Choroid plexus epithelial cell (primary cell): ENCODE data around the gene NACC2.
"Not testable (repeated sequence)": the region's sequence is repeated elsewhere in the genome, so short reads cannot be mapped to it uniquely, and the experiment has no call there.

ENCODE experiments used
- DNase-seq: peaks from one replicate; pipeline ENCODE4 v3.0.0-alpha.2; 2010; ENCODE audit warnings: low read depth
- H3K4me3 ChIP-seq: 2 replicates; pipeline ENCODE4 v1.5.1; 2011; ENCODE audit warnings: low read depth, mild to moderate bottlenecking, control low read depth, low read length, moderate library complexity
- TF ChIP-seq, protein P1 (sequence below): conservative IDR thresholded peaks from 2 replicates; pipeline ENCODE4 v1.5.1; 2011; ENCODE audit warnings: low read depth, mild to moderate bottlenecking, control low read depth, inconsistent platforms, low read length, moderate library complexity

NACC2 gene

DNA sequence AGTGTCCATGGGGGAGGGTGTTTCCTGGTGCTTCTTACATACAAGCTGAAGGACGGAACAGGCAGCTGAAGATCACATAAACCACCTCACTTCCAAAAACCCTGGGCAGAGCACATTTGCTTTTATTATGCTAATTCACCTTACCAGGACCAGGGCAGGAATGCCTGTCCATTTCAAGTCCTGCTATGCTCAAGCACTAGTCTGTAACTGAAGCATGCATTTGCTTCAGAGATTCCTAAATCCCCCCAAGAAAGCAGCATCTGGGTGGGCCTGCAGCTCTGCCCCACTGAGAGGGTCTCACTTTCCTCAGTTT lies 9.4 kb upstream of the NACC2 start:
- DNase-seq = no peak
- TF ChIP-seq, protein P1, sequence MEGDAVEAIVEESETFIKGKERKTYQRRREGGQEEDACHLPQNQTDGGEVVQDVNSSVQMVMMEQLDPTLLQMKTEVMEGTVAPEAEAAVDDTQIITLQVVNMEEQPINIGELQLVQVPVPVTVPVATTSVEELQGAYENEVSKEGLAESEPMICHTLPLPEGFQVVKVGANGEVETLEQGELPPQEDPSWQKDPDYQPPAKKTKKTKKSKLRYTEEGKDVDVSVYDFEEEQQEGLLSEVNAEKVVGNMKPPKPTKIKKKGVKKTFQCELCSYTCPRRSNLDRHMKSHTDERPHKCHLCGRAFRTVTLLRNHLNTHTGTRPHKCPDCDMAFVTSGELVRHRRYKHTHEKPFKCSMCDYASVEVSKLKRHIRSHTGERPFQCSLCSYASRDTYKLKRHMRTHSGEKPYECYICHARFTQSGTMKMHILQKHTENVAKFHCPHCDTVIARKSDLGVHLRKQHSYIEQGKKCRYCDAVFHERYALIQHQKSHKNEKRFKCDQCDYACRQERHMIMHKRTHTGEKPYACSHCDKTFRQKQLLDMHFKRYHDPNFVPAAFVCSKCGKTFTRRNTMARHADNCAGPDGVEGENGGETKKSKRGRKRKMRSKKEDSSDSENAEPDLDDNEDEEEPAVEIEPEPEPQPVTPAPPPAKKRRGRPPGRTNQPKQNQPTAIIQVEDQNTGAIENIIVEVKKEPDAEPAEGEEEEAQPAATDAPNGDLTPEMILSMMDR = no peak
- H3K4me3 ChIP-seq = no peak overlapping the region

DNA sequence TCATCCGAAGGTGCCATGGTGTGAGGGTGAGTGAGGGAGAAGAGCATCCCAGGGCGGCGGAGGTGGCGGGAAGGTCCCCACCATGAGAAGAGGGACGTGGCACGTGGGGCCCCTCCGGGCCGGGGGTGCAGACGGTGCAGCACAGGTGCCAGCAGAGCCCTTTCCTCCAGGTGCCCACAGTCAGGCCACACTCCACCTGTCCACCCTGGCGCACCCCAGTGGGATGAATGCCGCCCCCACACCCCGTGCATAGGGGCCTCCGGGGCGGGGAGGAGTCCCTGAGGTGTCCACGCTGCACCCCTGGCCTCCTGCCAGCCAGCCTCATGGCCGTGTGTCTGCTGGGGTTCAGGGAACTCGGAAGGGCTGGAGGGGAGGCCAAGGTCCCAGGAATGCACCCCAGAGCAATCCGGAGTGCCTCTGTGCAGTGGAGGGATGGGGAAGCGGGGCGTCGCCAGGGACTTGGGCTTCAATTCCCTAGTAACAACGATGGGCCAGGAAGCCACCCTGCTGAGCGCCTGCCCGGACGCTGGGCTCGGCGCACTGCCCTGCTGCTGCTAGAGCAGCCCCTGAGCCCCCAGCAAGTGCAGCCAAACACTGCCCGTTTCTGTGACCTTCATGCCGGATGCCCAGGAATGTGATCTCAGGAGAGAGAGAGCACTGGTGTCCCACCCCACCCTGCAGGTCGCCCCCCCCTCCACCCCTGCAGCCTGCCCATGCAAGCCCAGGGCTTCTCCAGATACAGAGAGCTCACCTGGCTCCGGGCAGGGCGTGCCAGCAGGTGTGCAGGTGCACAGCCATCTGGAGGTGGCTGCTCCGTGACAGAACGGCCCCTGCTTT lies 8.8 kb upstream of the NACC2 start:
- H3K4me3 ChIP-seq = no peak overlapping the region
- DNase-seq = no peak
- TF ChIP-seq, protein P1 = no peak

DNA sequence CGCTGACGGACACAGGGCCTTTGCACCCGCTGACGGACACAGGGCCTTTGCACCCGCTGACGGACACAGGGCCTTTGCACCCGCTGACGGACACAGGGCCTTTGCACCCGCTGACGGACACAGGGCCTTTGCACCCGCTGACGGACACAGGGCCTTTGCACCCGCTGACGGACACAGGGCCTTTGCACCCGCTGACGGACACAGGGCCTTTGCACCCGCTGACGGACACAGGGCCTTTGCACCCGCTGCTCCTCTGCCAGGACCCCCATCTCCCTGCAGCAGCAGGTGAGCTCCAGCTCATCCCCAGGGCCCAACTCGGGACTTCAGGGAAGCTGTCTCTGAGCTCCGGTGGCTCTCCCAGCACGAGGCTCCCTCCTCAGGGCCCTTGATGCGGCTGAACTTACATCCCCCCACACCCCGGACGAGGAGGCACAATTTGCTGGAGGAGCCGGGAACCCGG lies 6.6 kb upstream of the NACC2 start:
- not testable (repeated sequence) for DNase-seq, H3K4me3 ChIP-seq

DNA sequence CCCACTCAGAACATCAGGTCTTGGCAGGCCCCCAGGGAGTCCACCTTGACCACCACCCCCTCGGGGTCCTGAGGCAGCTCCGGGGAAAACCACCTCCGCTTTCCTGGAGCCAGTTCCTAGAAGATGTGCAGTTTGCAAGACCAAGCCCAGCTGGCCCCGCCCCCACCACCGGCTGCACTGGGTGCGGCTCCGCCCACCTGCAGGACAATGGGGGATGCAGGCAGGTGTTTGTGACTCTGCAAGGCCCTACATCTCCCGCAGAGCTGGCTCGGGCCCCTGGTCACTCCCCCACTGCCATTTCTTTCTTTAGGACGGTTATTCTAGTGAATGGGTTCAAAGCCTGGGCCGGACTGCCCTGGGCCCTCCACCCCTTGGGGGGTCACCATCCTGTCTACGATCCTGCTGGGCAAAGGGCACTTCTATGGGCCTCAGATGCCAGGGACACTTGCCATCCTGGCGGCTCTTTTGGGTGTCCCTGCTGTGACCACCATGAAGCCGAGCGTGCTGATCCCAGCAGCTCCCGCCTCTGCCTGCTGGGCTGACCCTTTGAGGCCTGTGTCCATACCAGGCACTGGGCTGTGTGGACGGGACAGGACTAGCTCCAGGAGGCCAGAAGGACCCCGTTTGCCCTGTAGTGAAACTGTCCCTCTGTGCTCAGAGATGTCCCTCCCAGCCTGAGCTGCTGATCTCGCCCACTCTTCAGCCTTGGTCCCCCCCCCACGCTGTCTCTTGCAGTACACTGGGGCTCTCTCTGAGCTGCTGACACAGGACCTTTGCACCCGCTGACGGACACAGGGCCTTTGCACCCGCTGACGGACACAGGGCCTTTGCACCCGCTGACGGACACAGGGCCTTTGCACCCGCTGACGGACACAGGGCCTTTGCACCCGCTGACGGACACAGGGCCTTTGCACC lies 5.9 kb upstream of the NACC2 start:
- H3K4me3 ChIP-seq = no peak overlapping the region
- TF ChIP-seq, protein P1 = no peak

DNA sequence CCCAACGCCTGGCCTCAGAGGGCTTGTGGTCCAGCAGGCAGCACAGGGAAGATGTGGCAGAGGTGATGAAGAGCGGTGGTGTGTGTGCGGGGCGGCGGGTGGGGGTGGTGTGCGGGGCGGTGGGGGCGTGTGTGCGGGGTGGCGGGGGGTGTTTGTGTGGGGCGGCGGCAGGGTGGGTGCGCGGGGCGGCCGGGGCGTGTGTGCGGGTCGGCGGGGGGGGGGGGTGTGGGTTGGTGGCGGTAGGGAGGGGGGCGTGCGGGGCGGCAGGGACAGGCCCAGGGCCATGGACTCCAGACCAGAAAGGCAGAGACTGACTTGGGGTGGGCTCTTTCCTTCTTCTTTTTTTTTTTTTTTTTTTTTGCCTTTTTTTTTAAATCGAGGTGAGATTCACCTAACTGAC lies 4.5 kb upstream of the NACC2 start:
- TF ChIP-seq, protein P1 = no peak
- no peak overlapping the region for H3K4me3 ChIP-seq
- no peak for DNase-seq

More for the DNA sequence above, 5.9 kb upstream of the NACC2 start:
- DNase-seq = no peak

DNA sequence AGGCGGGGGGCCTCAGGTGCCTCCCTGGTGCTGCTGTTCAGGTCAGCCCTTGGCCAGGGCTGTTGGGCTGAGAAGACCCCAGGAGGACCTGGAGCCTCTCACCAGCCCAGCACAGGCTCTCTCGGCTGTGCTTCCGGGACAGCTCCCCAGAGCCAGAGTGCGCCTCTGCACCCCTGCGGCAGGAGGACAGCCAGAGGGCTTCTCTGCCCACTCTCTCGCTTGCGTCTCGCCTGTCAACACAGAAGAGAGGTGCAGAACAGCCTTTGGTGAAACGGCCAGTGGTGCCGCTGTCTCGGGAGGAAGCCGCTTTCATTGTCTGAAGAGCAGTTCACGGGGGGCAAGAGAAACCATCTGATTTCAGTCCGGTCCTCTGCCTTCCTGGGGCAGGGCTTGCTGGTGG lies 3.8 kb upstream of the NACC2 start:
- peak; percentile 38 for DNase-seq
- TF ChIP-seq, protein P1 = peak; percentile 30
- no peak overlapping the region for H3K4me3 ChIP-seq

DNA sequence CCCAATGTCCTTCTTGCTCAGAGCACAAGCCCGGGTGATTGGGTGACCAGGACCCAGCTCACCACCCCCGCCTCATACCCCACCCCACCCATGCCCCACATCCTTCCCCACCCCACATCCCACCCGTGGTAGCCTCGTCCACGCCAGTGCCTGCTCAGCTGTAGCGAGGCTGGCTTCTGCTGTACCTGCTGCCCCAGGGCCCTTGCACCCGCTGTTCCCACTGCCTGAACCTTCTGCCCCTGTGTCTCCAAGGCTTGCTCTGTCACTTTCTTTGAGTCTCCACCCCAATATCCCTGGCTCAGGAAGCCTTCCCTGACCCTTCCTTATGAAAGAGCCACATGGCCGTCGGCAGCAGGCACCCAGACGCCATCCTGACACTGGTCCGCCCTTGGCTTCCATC lies 3.1 kb upstream of the NACC2 start:
- no peak overlapping the region for H3K4me3 ChIP-seq
- TF ChIP-seq, protein P1 = no peak

More for the DNA sequence above, 3.1 kb upstream of the NACC2 start:
- DNase-seq = no peak
